Heart right ventricle (tissue), 16 donors: Measurements from ENCODE around the gene DERA. TPM values are rescaled to one million over a fixed set of nuclear protein-coding genes. Genes with fewer than 3 reads are reported as not detected.

Experiments
- ATAC-seq, 8 donors: fragments of 200-7000 bp; cut with Tn5 transposase; one replicate each; pipeline ENCODE4 v1.9.1; 2020; ENCODE audit warnings: mild to moderate bottlenecking in 8 of 8, moderate library complexity in 8 of 8, moderate number of reproducible peaks in 1 of 8
- DNase-seq, 2 donors: peaks; one replicate each; pipeline ENCODE4 v3.0.0-alpha.2; 2020
- H3K27ac ChIP-seq, 10 donors: fragments of 200-600 bp; sonication (generic) in 2 of 10; one replicate each; pipeline versions ENCODE4 v1.5.0 to v1.8.0; 2020 to 2022; ENCODE audit warnings: mild to moderate bottlenecking in 3 of 10
- H3K27me3 ChIP-seq, 7 donors: fragments of 200-600 bp; one replicate each; pipeline ENCODE4 v1.8.0; 2021 to 2022; ENCODE audit warnings: mild to moderate bottlenecking in 2 of 7
- H3K36me3 ChIP-seq, 9 donors: fragments of 200-600 bp; sonication (generic) in 1 of 9; one replicate each; pipeline versions ENCODE4 v1.5.0 to v1.8.0; 2020 to 2022; ENCODE audit warnings: mild to moderate bottlenecking in 2 of 9
- H3K4me1 ChIP-seq, 9 donors: fragments of 200-600 bp; sonication (generic) in 1 of 9; one replicate each; pipeline versions ENCODE4 v1.5.0 to v1.8.0; 2020 to 2022; ENCODE audit warnings: mild to moderate bottlenecking in 4 of 9
- H3K4me3 ChIP-seq, 10 donors: fragments of 200-600 bp; sonication (generic) in 2 of 10; one replicate each; pipeline versions ENCODE4 v1.5.0 to v1.8.0; 2020 to 2022; ENCODE audit warnings: mild to moderate bottlenecking in 7 of 10, moderate library complexity in 2 of 10
- H3K9me3 ChIP-seq, 11 donors: fragments of 200-600 bp in 10 of 11; sonication (generic) in 2 of 11; one replicate each; pipeline versions ENCODE4 v1.5.0 to v1.8.0; 2013 to 2022; ENCODE audit warnings: mild to moderate bottlenecking in 2 of 11, control low read depth in 1 of 11, moderate library complexity in 1 of 11
- WGBS, 2 donors: extraction: QIAGEN DNeasy Blood & Tissue Kit; methylation state at CpG; one replicate each; pipeline ENCODE4 v1.1.7; 2013; ENCODE audit warnings: inconsistent platforms in 1 of 2; 5-methylcytosine and 5-hydroxymethylcytosine counted together
- intact Hi-C, 10 donors: fragments of 100-400 bp; cut with DNase I; formaldehyde crosslinking; loops; one replicate each; pipeline versions ENCODE4 v1.11.1 to v1.14.2; 2022
- polyA plus RNA-seq, 2 donors: library from polyadenylated mRNA; stranded (reverse); fragments of 200-250 nt; gene quantifications; one replicate each; pipeline ENCODE4 v1.2.3, GENCODE V29; 2013
- total RNA-seq, 10 donors: library from RNA; stranded (reverse); fragmentation: NEBNext Ultra II Directional in 3 of 10; extraction: Animal tissue kit (Norgen Biotek cat#: 25700) in 3 of 10; gene quantifications; one replicate each; pipeline versions ENCODE4 v1.2.1 to v1.2.4, GENCODE V29; 2021 to 2023
- TF ChIP-seq, protein P1 (sequence below), 9 donors: fragments of 200-600 bp; sonication (generic) in 2 of 9; IDR thresholded peaks; one replicate each; pipeline versions ENCODE4 v1.5.0 to v1.8.0; 2021 to 2022; ENCODE audit warnings: antibody characterized with exemption in 9 of 9, mild to moderate bottlenecking in 5 of 9, moderate library complexity in 1 of 9
- donor health status: Arrhythmogenic right ventricular cardiomyopathy.
- donor health status: ischemic (EF 13 %, LVEDD 7.1; RV severe dilation, severe dysfunction).
- donor health status: healthy with polysubstance abuse.
- donor health status: DM: no; HTN: yes; CAD: no.
- donor health status: DM: no; HTN: no; CAD: no.
- donor health status: ischemic (EF 25% LVEDD 6.9; RV normal size, moderate dysfunction).
- donor health status: ischemic (EF 25% LVEDD 5.7; RV mildly dilated, moderate dysfunction).
- donor health status: healthy.
- donor health status: DM: yes; HTN: yes; CAD: no.
- donor health status: Ischemic cardiomyopathy.
- donor health status: ischemic (EF 35%, LVEDD 5.7; RV mildly dilated, moderate dysfunction).
- donor health status: nonischemic (EF 11% LVEDD 7.7; RV severe dilation, severe dysfunction).
- donor health status: DM: yes; HTN: yes; CAD: no.
- donor health status: PGD.
- donor health status: ischemic (EF 29% LVEDD 5.4; RV normal size, mild dysfunction).
- donor health status: nonischemic (EF 23%, LVEDD 6.1; RV moderate dilation, normal function).

Gene DERA
- total and polyA plus RNA-seq, 12 donors, result 14.6 to 23.8 (median 19.2) TPM

DNA sequence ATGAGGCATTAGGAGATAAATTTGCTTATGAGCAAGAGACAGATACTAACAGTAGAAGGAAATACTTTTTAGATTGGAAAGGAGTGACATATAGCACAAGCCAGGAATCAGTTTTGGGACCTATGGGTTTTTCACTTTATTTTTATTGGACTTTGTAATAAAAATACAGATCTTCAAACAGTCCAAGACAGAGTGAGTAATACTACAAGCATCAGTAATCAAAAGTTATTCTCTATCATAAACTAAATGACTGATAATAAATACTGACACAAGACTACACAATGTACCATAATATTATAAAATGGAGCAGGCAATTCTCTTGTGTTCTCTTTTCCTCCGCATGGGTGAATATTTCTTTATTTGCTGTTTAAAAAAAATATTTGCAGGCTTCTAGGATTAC lies 85.8 kb downstream of the DERA start:
- intact Hi-C loops, result no loop called here
- 88 to 89% methylated on average over 1 of the region's 1 CpG for WGBS, 2 donors

DNA sequence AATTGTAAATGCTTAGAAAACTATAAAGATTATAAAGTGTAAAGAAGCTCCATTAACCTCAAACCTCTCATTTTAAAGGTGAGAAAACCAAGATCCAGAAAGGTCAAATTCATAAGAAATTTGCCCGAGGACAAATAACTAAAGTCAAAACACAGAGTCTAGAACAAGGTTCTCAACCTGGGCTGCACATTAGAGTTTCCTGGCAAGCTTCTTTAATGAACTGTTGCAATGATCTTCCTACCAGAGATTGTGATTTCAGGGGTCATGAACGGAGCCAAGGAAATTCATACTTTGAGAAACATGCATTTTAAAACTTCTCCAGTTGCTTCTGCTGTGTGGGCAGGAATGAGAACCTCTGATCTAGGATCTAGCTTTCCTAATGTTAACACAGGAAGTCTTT lies 86.8 kb downstream of the DERA start:
- intact Hi-C loops, result no loop called here
- no peak overlapping the region for H3K27ac ChIP-seq

More for the DNA sequence above, 85.8 kb downstream of the DERA start:
- Histone ChIP-seq H3K36me3 (peaks cover 0 to 10% (median 0%) of the 10 kb centered on the region in 9 donors), H3K4me1 (peaks cover 0 to 13% (median 3%) of the 10 kb centered on the region in 9 donors), H3K27ac (no peak overlapping the region), H3K9me3 (no peaks in the 10 kb centered on the region), H3K4me3 (no peak overlapping the region), H3K27me3 (no peaks in the 10 kb centered on the region)
- TF ChIP-seq, protein P1, sequence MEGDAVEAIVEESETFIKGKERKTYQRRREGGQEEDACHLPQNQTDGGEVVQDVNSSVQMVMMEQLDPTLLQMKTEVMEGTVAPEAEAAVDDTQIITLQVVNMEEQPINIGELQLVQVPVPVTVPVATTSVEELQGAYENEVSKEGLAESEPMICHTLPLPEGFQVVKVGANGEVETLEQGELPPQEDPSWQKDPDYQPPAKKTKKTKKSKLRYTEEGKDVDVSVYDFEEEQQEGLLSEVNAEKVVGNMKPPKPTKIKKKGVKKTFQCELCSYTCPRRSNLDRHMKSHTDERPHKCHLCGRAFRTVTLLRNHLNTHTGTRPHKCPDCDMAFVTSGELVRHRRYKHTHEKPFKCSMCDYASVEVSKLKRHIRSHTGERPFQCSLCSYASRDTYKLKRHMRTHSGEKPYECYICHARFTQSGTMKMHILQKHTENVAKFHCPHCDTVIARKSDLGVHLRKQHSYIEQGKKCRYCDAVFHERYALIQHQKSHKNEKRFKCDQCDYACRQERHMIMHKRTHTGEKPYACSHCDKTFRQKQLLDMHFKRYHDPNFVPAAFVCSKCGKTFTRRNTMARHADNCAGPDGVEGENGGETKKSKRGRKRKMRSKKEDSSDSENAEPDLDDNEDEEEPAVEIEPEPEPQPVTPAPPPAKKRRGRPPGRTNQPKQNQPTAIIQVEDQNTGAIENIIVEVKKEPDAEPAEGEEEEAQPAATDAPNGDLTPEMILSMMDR (IDR thresholded peaks at IDR 0.05), result no peak
- DNase-seq, result no peak
- ATAC-seq, result no peak

DNA sequence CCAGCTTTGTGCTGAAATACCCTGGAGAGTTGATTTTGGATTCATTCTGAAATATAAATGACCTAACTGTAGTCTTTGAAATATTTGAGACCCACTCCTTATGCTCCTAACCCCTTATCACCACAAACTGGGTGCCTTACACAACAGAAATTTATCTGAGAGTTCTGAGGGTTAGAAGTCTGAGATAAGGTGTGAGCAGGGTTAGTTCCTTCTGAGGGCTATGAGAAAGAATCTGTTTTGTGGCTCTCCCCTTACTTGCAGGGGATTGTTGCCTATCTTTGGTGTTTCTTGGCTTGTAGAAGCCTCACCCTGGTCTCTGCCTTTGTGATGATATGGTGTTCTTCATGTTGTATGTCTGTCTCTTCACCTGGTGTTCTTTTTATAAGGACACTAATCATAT lies 91.7 kb downstream of the DERA start:
- intact Hi-C loops, result no loop called here
- Histone ChIP-seq H3K9me3 (no peaks in the 10 kb centered on the region), H3K4me1 (peaks cover 0 to 4% (median 0%) of the 10 kb centered on the region in 9 donors), H3K4me3 (no peak overlapping the region), H3K36me3 (peaks cover 0 to 17% (median 0%) of the 10 kb centered on the region in 9 donors), H3K27me3 (no peaks in the 10 kb centered on the region), H3K27ac (no peak overlapping the region)
- no peak for ATAC-seq
- TF ChIP-seq, protein P1 (IDR thresholded peaks at IDR 0.05), result no peak
- no peak for DNase-seq

More for the DNA sequence above, 86.8 kb downstream of the DERA start:
- WGBS, 2 donors, result 94 to 96% methylated on average over 2 of the region's 2 CpGs
- DNase-seq (no peak), ATAC-seq (no peak)
- H3K4me3 ChIP-seq, result no peak overlapping the region
- TF ChIP-seq, protein P1 (IDR thresholded peaks at IDR 0.05), result no peak
- H3K36me3 ChIP-seq, result peaks cover 0 to 10% (median 0%) of the 10 kb centered on the region in 9 donors
- no peaks in the 10 kb centered on the region for H3K27me3 ChIP-seq
- H3K9me3 ChIP-seq, result no peaks in the 10 kb centered on the region
- H3K4me1 ChIP-seq, result peaks cover 0 to 15% (median 3%) of the 10 kb centered on the region in 9 donors

DNA sequence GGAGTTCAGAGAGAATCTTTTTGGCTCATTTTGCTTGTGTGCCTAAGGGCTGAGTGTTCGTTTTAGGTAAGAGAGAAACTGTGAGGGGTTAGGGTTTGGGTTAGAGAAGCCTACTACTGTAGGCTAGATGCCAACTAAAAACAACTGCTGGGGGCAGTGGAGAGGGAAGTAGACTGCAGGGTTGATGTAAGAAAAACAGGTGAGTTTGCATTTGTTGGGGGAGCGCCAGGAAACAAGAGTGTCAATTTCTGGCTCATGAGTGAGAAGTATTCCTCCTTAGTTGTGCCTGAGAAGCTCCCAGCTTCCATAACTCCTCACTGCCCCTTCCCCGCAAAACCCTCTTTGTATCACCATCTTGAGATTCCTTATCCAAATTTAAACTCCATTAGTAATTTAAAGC lies 92.3 kb downstream of the DERA start:
- Histone ChIP-seq H3K9me3 (no peaks in the 10 kb centered on the region), H3K4me3 (no peak overlapping the region), H3K27ac (no peak overlapping the region), H3K4me1 (peaks cover 0 to 4% (median 0%) of the 10 kb centered on the region in 9 donors), H3K27me3 (no peaks in the 10 kb centered on the region), H3K36me3 (peaks cover 0 to 11% (median 0%) of the 10 kb centered on the region in 9 donors)
- 95 to 98% methylated on average over 3 of the region's 3 CpGs for WGBS, 2 donors
- intact Hi-C loops, result no loop called here
- DNase-seq, result no peak
- TF ChIP-seq, protein P1 (IDR thresholded peaks at IDR 0.05), result no peak
- ATAC-seq, result no peak
